Effector memory CD4-positive, alpha-beta T cell (primary cell): ENCODE data around the gene CNNM2.

Source experiments
- DNase-seq, 3 donors: peaks; one replicate each; pipeline ENCODE4 v3.0.0-alpha.2; 2020
- H3K27ac ChIP-seq: 2 replicates; pipeline ENCODE4 v1.7.0; 2013; ENCODE audit warnings: mild to moderate bottlenecking, low read length, moderate library complexity; ENCODE audit not compliant: insufficient read depth, poor library complexity, severe bottlenecking
- H3K27me3 ChIP-seq: replicated peaks from 2 replicates; pipeline ENCODE4 v1.7.0; 2013; ENCODE audit warnings: mild to moderate bottlenecking, low read length; ENCODE audit not compliant: insufficient read depth, control insufficient read depth, poor library complexity, severe bottlenecking
- H3K36me3 ChIP-seq: 2 replicates; pipeline ENCODE4 v1.7.0; 2013; ENCODE audit warnings: mild to moderate bottlenecking, low read length, moderate library complexity; ENCODE audit not compliant: control insufficient read depth, insufficient read depth
- H3K4me1 ChIP-seq: 2 replicates; pipeline ENCODE4 v1.7.0; 2013; ENCODE audit warnings: low read length, mild to moderate bottlenecking; ENCODE audit not compliant: control insufficient read depth, insufficient read depth, poor library complexity, severe bottlenecking
- H3K4me3 ChIP-seq: 2 replicates; pipeline ENCODE4 v1.7.0; 2013; ENCODE audit warnings: low read length, low read depth, mild to moderate bottlenecking; ENCODE audit not compliant: insufficient read depth, poor library complexity, severe bottlenecking
- H3K9me3 ChIP-seq: 2 replicates; pipeline ENCODE4 v1.7.0; 2013; ENCODE audit warnings: mild to moderate bottlenecking, low read length, moderate library complexity; ENCODE audit not compliant: control insufficient read depth

The CNNM2 gene

GRCh38 chr10:103044942-103045489 lies 126.9 kb downstream of the CNNM2 start:
- H3K9me3 ChIP-seq: no peaks in the 10 kb centered on the region
- H3K4me1 ChIP-seq: no peaks in the 10 kb centered on the region
- no peak overlapping the region for H3K4me3 ChIP-seq
- H3K27ac ChIP-seq: no peak overlapping the region
- no peaks in the 10 kb centered on the region for H3K27me3 ChIP-seq
- no peak for DNase-seq
- H3K36me3 ChIP-seq: no peaks in the 10 kb centered on the region

GRCh38 chr10:103045961-103046360 lies 127.9 kb downstream of the CNNM2 start:
- Histone ChIP-seq H3K4me3 (no peak overlapping the region), H3K9me3 (no peaks in the 10 kb centered on the region), H3K27me3 (no peaks in the 10 kb centered on the region), H3K4me1 (no peaks in the 10 kb centered on the region), H3K27ac (no peak overlapping the region), H3K36me3 (no peaks in the 10 kb centered on the region)
- no peak for DNase-seq

- Histone ChIP-seq H3K36me3 (no peaks in the 10 kb centered on the region), H3K4me1 (no peaks in the 10 kb centered on the region), H3K4me3 (no peak overlapping the region), H3K9me3 (no peaks in the 10 kb centered on the region), H3K27ac (no peak overlapping the region), H3K27me3 (no peaks in the 10 kb centered on the region)
- DNase-seq: no peak
Observed at GRCh38 chr10:103047381-103047780, 129.3 kb downstream of the CNNM2 start.

DNA sequence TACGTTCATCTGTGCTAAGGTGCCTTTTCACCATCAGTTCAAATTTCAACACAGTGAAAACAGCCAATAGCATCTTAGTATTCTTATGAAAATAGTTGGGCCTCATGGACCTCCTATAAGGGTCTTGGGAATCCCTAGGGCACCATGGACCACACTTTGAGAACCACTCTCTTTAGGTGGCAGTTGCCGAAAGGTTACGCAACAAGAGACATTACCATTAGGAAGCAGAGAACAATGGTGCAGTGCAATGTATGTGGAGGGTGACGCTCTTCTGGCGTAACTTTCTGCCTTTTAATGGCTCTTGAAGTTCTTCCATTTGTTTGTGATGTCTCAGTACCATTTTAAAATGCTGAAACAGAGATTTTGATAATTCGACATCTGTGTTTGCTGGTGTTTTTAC lies 131.1 kb downstream of the CNNM2 start:
- Histone ChIP-seq H3K4me3 (no peak overlapping the region), H3K27ac (no peak overlapping the region), H3K4me1 (peaks cover 6% of the 10 kb centered on the region), H3K9me3 (no peaks in the 10 kb centered on the region), H3K36me3 (no peaks in the 10 kb centered on the region), H3K27me3 (no peaks in the 10 kb centered on the region)
- no peak for DNase-seq

DNA sequence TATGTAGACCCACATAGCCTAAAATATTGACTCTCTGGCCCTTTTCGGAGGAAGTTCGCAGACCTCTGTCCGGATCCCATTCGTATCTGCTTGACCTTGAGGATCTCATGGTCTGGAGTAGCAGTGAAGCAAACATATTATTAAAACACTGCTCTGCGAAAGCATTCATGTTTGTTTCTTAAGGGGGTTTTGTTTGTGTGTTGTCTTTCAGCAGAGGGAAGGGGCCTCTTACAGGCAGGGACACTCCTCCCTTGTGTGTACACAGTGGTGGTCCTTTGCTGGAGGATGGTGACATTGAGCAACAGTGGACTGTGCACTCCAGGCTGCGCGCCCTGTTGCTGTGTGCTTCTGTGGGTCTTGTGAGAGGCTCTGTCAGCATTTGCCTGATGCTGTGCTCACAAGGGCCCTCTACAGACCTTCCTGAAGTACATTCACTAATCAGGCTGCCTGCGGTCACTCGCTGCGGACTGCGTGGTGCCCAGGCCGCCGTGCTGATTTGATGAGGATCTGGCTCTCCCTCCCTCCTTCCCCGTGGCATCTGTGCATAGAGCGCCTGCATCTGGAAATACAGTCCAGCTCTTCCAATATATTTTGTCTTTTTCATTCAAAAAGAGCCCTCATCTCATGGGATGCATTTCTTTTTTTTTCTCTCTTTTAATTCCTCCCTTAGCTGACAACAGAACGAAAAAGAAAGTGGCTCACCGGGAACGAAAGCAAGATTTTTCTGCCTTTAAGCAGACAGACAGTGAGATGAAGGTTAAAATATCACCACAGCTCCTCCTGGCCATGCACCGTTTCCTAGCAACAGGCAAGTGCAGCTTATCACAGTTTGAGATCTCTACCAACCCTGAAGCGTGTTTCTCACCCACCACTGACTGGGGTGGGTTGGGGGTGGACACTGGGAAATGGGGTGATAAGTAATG lies 135.8 kb downstream of the CNNM2 start:
- Histone ChIP-seq H3K4me1 (peaks cover 6% of the 10 kb centered on the region), H3K36me3 (no peaks in the 10 kb centered on the region), H3K9me3 (no peaks in the 10 kb centered on the region), H3K27ac (peak overlapping the region; percentile 55), H3K27me3 (no peaks in the 10 kb centered on the region), H3K4me3 (peak overlapping the region; percentile 40)
- DNase-seq: peak; percentile 10 to 44 (median 40)

GRCh38 chr10:103054621-103055020 lies 136.5 kb downstream of the CNNM2 start:
- Histone ChIP-seq H3K4me1 (peaks cover 6% of the 10 kb centered on the region), H3K27me3 (no peaks in the 10 kb centered on the region), H3K27ac (peak overlapping the region; percentile 55), H3K9me3 (no peaks in the 10 kb centered on the region), H3K36me3 (no peaks in the 10 kb centered on the region), H3K4me3 (no peak overlapping the region)
- DNase-seq: no peak

GRCh38 chr10:103055105-103055504 lies 137.0 kb downstream of the CNNM2 start:
- Histone ChIP-seq H3K27me3 (no peaks in the 10 kb centered on the region), H3K27ac (no peak overlapping the region)
- DNase-seq: no peak

DNA sequence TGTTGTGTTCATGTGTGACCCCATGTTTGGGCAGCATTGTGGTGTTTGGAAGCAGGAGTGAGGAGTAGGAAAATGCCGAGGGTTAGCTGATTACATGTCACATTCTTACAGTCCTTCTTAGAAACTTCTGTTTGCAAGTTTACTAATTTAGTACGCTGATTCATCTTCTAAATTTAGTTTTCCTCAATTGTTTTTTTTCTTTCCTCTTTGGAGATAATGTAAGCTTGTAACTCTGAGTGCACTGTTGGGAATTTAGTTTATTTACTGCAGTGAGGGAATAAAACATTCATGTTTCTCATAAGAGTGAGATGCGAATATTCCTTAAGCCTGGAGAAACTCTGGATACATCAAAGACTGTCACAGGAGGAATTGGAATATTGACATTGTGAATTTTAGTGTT lies 139.9 kb downstream of the CNNM2 start:
- Histone ChIP-seq H3K27me3 (no peaks in the 10 kb centered on the region), H3K9me3 (no peaks in the 10 kb centered on the region), H3K4me1 (peaks cover 6% of the 10 kb centered on the region), H3K4me3 (no peak overlapping the region), H3K36me3 (no peaks in the 10 kb centered on the region), H3K27ac (no peak overlapping the region)
- no peak for DNase-seq

More at GRCh38 chr10:103055105-103055504, 137.0 kb downstream of the CNNM2 start:
- H3K4me1 ChIP-seq: peaks cover 6% of the 10 kb centered on the region
- no peaks in the 10 kb centered on the region for H3K9me3 ChIP-seq
- no peak overlapping the region for H3K4me3 ChIP-seq
- H3K36me3 ChIP-seq: no peaks in the 10 kb centered on the region

DNA sequence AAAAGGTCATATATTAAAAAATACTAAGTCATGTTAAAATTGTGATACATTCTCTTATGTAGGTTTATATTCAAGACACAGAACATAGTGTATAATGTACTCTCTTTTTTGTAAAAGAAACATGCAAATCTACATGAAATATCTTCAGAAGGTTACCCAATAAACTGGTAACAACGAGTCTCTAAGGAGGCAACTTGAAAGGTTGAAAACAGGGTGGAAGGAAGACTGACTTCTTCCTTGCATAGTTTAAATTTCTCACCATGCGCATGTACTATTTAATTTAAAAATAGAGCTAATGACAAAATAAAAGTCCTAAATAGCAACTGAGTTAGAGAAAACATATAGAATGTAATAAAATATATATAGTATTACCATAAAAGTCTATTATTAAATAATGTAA lies 142.5 kb downstream of the CNNM2 start:
- Histone ChIP-seq H3K27me3 (no peaks in the 10 kb centered on the region), H3K4me1 (no peaks in the 10 kb centered on the region), H3K27ac (no peak overlapping the region), H3K4me3 (no peak overlapping the region), H3K9me3 (no peaks in the 10 kb centered on the region), H3K36me3 (no peaks in the 10 kb centered on the region)
- DNase-seq: no peak

DNA sequence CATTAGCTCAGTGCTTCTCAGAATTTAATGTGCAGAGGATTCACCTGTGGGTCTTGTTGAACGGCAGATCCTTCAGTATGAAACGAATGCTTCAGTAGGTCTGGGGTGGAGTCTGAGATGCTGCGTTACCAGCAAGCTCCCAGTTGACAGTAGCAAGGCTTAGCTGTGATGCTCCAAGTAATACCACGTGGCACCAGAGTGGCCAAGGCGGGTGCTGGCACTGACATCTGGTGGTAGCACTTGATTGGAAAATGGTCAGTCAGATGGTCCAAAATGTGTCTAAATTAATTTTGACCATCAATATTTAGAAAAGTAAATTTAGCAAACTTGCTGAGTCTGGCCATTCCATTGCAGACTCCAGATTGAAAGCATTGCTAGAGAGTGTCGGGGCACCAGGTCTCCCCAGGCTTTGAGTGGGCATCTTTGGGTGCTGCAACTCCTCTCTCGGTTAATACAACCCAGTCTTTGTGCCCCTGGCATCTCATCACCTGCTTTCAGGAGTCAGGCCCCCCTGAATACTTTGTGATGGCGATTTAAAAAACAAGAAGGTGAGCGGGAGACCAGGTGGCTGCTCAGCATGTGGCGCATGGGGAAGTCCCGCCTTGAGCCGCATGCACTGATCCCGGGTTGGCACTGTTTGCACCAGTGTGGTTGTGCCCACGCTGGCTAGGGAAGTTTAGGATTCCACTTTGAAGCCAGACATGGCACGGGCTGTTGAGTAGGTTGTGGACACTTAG lies 144.9 kb downstream of the CNNM2 start:
- Histone ChIP-seq H3K36me3 (no peaks in the 10 kb centered on the region), H3K9me3 (no peaks in the 10 kb centered on the region), H3K4me1 (no peaks in the 10 kb centered on the region), H3K4me3 (no peak overlapping the region), H3K27ac (no peak overlapping the region), H3K27me3 (no peaks in the 10 kb centered on the region)
- no peak for DNase-seq
